ENCODE data around the gene LPCAT3.

Gene LPCAT3

GRCh38 chr12:6965026-6965661, 53.1 kb downstream of the LPCAT3 start:
- H3K4me3 ChIP-seq (ENCODE audit: low read depth, low read length) = no peak overlapping the region
- DNase-seq (ENCODE audit: low read depth) = peak; percentile 91
- TF ChIP-seq POLR2A (IDR thresholded peaks at IDR 0.05; ENCODE audit: extremely low read depth, insufficient read length) (no peak), CTCF (IDR thresholded peaks at IDR 0.05; ENCODE audit: low read depth, low read length) (peak; percentile 80), MAX (IDR thresholded peaks at IDR 0.05; ENCODE audit: low read depth, low read length) (peak; percentile 98), MYC (IDR thresholded peaks at IDR 0.05; ENCODE audit: low read depth, low read length) (peak; percentile 98)

- TF ChIP-seq CTCF (IDR thresholded peaks at IDR 0.05; ENCODE audit: low read depth, low read length) (no peak), POLR2A (IDR thresholded peaks at IDR 0.05; ENCODE audit: extremely low read depth, insufficient read length) (no peak), MYC (IDR thresholded peaks at IDR 0.05; ENCODE audit: low read depth, low read length) (no peak), MAX (IDR thresholded peaks at IDR 0.05; ENCODE audit: low read depth, low read length) (no peak)
- no peak overlapping the region for H3K4me3 ChIP-seq (ENCODE audit: low read depth, low read length)
- DNase-seq (ENCODE audit: low read depth) = no peak
Measured at GRCh38 chr12:6964605-6965025, 53.7 kb downstream of the LPCAT3 start.

- H3K4me3 ChIP-seq (ENCODE audit: low read depth, low read length) = no peak overlapping the region
- no peak for DNase-seq (ENCODE audit: low read depth)
- no peak for TF ChIP-seq MAX (IDR thresholded peaks at IDR 0.05; ENCODE audit: low read depth, low read length)
- TF ChIP-seq MYC (IDR thresholded peaks at IDR 0.05; ENCODE audit: low read depth, low read length) = no peak
- TF ChIP-seq CTCF (IDR thresholded peaks at IDR 0.05; ENCODE audit: low read depth, low read length) = no peak
- no peak for TF ChIP-seq POLR2A (IDR thresholded peaks at IDR 0.05; ENCODE audit: extremely low read depth, insufficient read length)
Measured at GRCh38 chr12:6963791-6964413, 54.4 kb downstream of the LPCAT3 start.

- H3K4me3 ChIP-seq (ENCODE audit: low read depth, low read length) = no peak overlapping the region
- no peak for DNase-seq (ENCODE audit: low read depth)
- TF ChIP-seq POLR2A (IDR thresholded peaks at IDR 0.05; ENCODE audit: extremely low read depth, insufficient read length) (no peak), CTCF (IDR thresholded peaks at IDR 0.05; ENCODE audit: low read depth, low read length) (no peak)
Measured at GRCh38 chr12:6963016-6963731, 55.1 kb downstream of the LPCAT3 start.

- no peak overlapping the region for H3K4me3 ChIP-seq (ENCODE audit: low read depth, low read length)
- TF ChIP-seq POLR2A (IDR thresholded peaks at IDR 0.05; ENCODE audit: extremely low read depth, insufficient read length) = no peak
- TF ChIP-seq MAX (IDR thresholded peaks at IDR 0.05; ENCODE audit: low read depth, low read length) = no peak
- no peak for TF ChIP-seq MYC (IDR thresholded peaks at IDR 0.05; ENCODE audit: low read depth, low read length)
- no peak for TF ChIP-seq CTCF (IDR thresholded peaks at IDR 0.05; ENCODE audit: low read depth, low read length)
- DNase-seq (ENCODE audit: low read depth) = no peak
Measured at GRCh38 chr12:6962285-6963015, 55.8 kb downstream of the LPCAT3 start.
